HG03108 (cell line): Measurements from ENCODE around the gene SPAG6.

Experiments used
- ATAC-seq: cut with Tn5 transposase; IDR thresholded peaks from one replicate; pipeline ENCODE4 v1.9.1; 2021; ENCODE audit warnings: moderate library complexity; ENCODE audit not compliant: unreplicated experiment

The SPAG6 gene

GRCh38 chr10:22429981-22430421, 84.7 kb downstream of the SPAG6 start:
- ATAC-seq, result no peak

GRCh38 chr10:22433875-22434274, 88.6 kb downstream of the SPAG6 start:
- no peak for ATAC-seq

GRCh38 chr10:22434521-22434920, 89.2 kb downstream of the SPAG6 start:
- no peak for ATAC-seq

- ATAC-seq, result no peak
Measured at GRCh38 chr10:22435650-22436049, 90.4 kb downstream of the SPAG6 start.

- peak; percentile 46 for ATAC-seq
Measured at GRCh38 chr10:22436526-22436892, 91.2 kb downstream of the SPAG6 start.

- ATAC-seq, result peak; percentile 74
Measured at GRCh38 chr10:22436893-22437619, 91.8 kb downstream of the SPAG6 start.

GRCh38 chr10:22437620-22438588, 92.6 kb downstream of the SPAG6 start:
- peak; percentile 7 for ATAC-seq

- ATAC-seq, result no peak
Measured at GRCh38 chr10:22438711-22439110, 93.4 kb downstream of the SPAG6 start.

- ATAC-seq, result no peak
Measured at GRCh38 chr10:22442063-22442462, 96.8 kb downstream of the SPAG6 start.

- ATAC-seq, result no peak
Measured at GRCh38 chr10:22442468-22442867, 97.2 kb downstream of the SPAG6 start.

GRCh38 chr10:22443175-22443901, 98.0 kb downstream of the SPAG6 start:
- no peak for ATAC-seq

GRCh38 chr10:22444219-22444788, 99.0 kb downstream of the SPAG6 start:
- no peak for ATAC-seq

GRCh38 chr10:22445495-22445894, 100.2 kb downstream of the SPAG6 start:
- no peak for ATAC-seq

GRCh38 chr10:22447068-22447467, 101.8 kb downstream of the SPAG6 start:
- ATAC-seq, result no peak

GRCh38 chr10:22451346-22451745, 106.0 kb downstream of the SPAG6 start:
- ATAC-seq, result no peak

GRCh38 chr10:22453320-22453719, 108.0 kb downstream of the SPAG6 start:
- no peak for ATAC-seq

GRCh38 chr10:22453948-22454591, 108.8 kb downstream of the SPAG6 start:
- no peak for ATAC-seq

GRCh38 chr10:22454634-22455033, 109.3 kb downstream of the SPAG6 start:
- no peak for ATAC-seq

GRCh38 chr10:22455068-22455857, 110.0 kb downstream of the SPAG6 start:
- no peak for ATAC-seq

- ATAC-seq, result no peak
Measured at GRCh38 chr10:22456486-22456885, 111.2 kb downstream of the SPAG6 start.
